Measurements from ENCODE around the gene TSPEAR. TPM values are rescaled to one million over a fixed set of nuclear protein-coding genes. Genes with fewer than 3 reads are reported as not detected.
"Not testable (repeated sequence)": the region's sequence is repeated elsewhere in the genome, so short reads cannot be mapped to it uniquely, and the experiment has no call there.

The TSPEAR gene
- total and polyA plus RNA-seq, 2 donors (not counting 1 experiment from before 2014, with no cell fraction given), result not detected

DNA sequence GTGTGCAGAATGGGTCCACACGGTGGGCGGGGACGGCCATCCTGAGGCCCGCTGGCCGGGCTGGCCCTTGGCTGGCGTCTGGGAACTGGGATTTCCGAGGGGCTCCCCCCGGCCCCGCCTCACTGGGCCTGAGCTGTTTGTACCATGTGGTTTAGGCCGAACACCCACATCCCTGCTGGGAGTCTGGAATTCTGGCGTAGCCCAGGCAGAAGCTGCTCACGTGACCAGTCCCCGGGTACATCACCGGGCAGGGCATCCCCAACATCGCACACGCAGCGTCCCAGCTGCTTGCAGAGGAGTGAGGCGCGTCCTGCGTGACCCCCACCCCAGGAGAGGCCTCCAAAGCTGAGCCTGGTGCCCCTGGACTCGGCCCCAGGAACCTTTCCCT, 108.9 kb downstream of the TSPEAR start:
- ChIA-PET POLR2A (no interaction called here), CTCF (no interaction called here)
- Histone ChIP-seq H2AFZ (ENCODE audit: insufficient read depth, low read depth, low read length, poor library complexity, severe bottlenecking) (no peak overlapping the region), H3K4me2 (replicated peaks; ENCODE audit: low read depth, low read length, poor library complexity, severe bottlenecking) (no peak overlapping the region), H3K27me3 (replicated peaks in 1 of 4; ENCODE audit: control extremely low read depth in 1 of 4, control insufficient read depth in 3 of 4, insufficient read depth in 4 of 4, low read length in 3 of 4) (peaks cover 0 to 13% (median 3%) of the 10 kb centered on the region in 4 experiments), H3K4me3 (ENCODE audit: control extremely low read depth in 1 of 5, extremely low read depth in 1 of 5, insufficient read depth in 1 of 5, low read depth in 2 of 5, low read length in 4 of 5) (no peak overlapping the region), H3K27ac (ENCODE audit: low read length in 2 of 2) (no peak overlapping the region), H3K36me3 (replicated peaks in 1 of 2; ENCODE audit: control extremely low read depth in 1 of 2, control insufficient read depth in 1 of 2, extremely low read depth in 1 of 2, insufficient read depth in 2 of 2, low read length in 1 of 2) (no peaks in the 10 kb centered on the region), H3K9ac (ENCODE audit: low read length) (no peak overlapping the region), H4K20me1 (ENCODE audit: control insufficient read depth, insufficient read depth, low read length, poor library complexity, severe bottlenecking) (no peaks in the 10 kb centered on the region), H3K4me1 (ENCODE audit: control insufficient read depth in 2 of 2, insufficient read depth in 2 of 2, low read length in 2 of 2) (no peaks in the 10 kb centered on the region), H3K79me2 (ENCODE audit: control insufficient read depth, insufficient read depth, low read length) (no peaks in the 10 kb centered on the region), H3K9me3 (ENCODE audit: control extremely low read depth in 1 of 3, control insufficient read depth in 2 of 3, insufficient read depth in 1 of 3, low read length in 2 of 3) (peaks cover 0 to 19% (median 3%) of the 10 kb centered on the region in 3 donors)
- H3K4me1 Mint-ChIP-seq, result no peaks in the 10 kb centered on the region
- 84% methylated on average over 20 of the region's 21 CpGs for WGBS (ENCODE audit: insufficient coverage)
- TF ChIP-seq, protein P1, sequence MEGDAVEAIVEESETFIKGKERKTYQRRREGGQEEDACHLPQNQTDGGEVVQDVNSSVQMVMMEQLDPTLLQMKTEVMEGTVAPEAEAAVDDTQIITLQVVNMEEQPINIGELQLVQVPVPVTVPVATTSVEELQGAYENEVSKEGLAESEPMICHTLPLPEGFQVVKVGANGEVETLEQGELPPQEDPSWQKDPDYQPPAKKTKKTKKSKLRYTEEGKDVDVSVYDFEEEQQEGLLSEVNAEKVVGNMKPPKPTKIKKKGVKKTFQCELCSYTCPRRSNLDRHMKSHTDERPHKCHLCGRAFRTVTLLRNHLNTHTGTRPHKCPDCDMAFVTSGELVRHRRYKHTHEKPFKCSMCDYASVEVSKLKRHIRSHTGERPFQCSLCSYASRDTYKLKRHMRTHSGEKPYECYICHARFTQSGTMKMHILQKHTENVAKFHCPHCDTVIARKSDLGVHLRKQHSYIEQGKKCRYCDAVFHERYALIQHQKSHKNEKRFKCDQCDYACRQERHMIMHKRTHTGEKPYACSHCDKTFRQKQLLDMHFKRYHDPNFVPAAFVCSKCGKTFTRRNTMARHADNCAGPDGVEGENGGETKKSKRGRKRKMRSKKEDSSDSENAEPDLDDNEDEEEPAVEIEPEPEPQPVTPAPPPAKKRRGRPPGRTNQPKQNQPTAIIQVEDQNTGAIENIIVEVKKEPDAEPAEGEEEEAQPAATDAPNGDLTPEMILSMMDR (IDR thresholded peaks at IDR 0.05), result no peak
- no peak overlapping the region for H3K27ac Mint-ChIP-seq
- peaks cover 47% of the 10 kb centered on the region for H3K27me3 Mint-ChIP-seq
- no peak overlapping the region for H3K4me3 Mint-ChIP-seq
- H3K9me3 Mint-ChIP-seq (ENCODE audit: insufficient read depth), result peaks cover 9% of the 10 kb centered on the region
- DNase-seq (no peak), ATAC-seq (ENCODE audit: low read depth) (no peak)
- intact Hi-C loops (cut with micrococcal nuclease), result no loop called here

DNA sequence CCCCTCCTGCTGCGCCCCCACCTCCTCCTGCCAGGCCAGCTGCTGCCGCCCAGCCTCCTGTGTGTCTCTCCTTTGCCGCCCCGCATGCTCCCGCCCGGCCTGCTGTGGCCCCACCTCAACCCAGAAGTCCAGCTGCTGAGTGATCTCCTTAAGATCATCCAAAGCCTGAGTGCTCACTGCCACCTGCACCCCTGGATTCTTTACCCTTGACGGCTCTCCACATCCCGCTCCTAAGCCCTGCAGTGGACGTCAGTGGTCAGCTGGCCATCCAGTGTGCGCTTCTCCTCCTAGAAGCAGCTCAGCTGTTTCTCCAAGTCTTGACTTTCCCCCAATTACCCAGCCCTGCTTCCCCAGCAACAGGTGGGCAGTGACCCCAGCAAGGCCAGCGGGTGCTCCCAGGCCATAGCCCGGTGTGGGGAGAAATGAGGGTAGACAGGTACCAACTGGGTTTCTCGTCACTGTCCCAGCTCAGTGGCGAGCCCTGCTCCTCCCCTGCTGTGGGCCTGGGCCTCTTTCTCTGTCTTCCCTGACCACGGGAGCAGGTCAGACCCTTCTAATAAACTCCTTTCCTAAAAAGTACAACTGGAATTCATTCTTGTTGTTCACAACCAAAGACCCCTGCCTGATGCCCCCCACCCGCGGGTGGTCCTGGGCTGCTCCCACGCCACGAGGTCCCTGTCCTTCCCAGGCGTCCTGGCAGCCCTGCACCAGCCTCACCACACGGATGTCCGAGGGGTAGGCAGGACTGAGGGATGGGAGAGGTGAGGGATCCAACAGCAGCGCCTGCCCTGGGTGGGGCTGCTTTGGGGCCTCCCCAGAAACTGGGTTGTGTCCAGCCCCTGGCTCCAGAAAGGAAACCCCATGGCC, 109.5 kb downstream of the TSPEAR start:
- Mint-ChIP-seq H3K9me3 (ENCODE audit: insufficient read depth) (peaks cover 9% of the 10 kb centered on the region), H3K27me3 (peaks cover 43% of the 10 kb centered on the region), H3K27ac (no peak overlapping the region), H3K4me1 (no peaks in the 10 kb centered on the region), H3K4me3 (no peak overlapping the region)
- ATAC-seq (ENCODE audit: low read depth) (no peak), DNase-seq (no peak)
- Histone ChIP-seq H3K9ac (ENCODE audit: low read length) (no peak overlapping the region), H3K27me3 (replicated peaks in 1 of 4; ENCODE audit: control extremely low read depth in 1 of 4, control insufficient read depth in 3 of 4, insufficient read depth in 4 of 4, low read length in 3 of 4) (peaks cover 0 to 13% (median 3%) of the 10 kb centered on the region in 4 experiments), H2AFZ (ENCODE audit: insufficient read depth, low read depth, low read length, poor library complexity, severe bottlenecking) (no peak overlapping the region), H3K27ac (ENCODE audit: low read length in 2 of 2) (no peak overlapping the region), H3K79me2 (ENCODE audit: control insufficient read depth, insufficient read depth, low read length) (no peaks in the 10 kb centered on the region), H3K36me3 (replicated peaks in 1 of 2; ENCODE audit: control extremely low read depth in 1 of 2, control insufficient read depth in 1 of 2, extremely low read depth in 1 of 2, insufficient read depth in 2 of 2, low read length in 1 of 2) (no peaks in the 10 kb centered on the region), H3K4me2 (replicated peaks; ENCODE audit: low read depth, low read length, poor library complexity, severe bottlenecking) (no peak overlapping the region), H3K4me1 (ENCODE audit: control insufficient read depth in 2 of 2, insufficient read depth in 2 of 2, low read length in 2 of 2) (no peaks in the 10 kb centered on the region), H3K9me3 (ENCODE audit: control extremely low read depth in 1 of 3, control insufficient read depth in 2 of 3, insufficient read depth in 1 of 3, low read length in 2 of 3) (peaks cover 0 to 19% (median 3%) of the 10 kb centered on the region in 3 donors), H4K20me1 (ENCODE audit: control insufficient read depth, insufficient read depth, low read length, poor library complexity, severe bottlenecking) (no peaks in the 10 kb centered on the region), H3K4me3 (ENCODE audit: control extremely low read depth in 1 of 5, extremely low read depth in 1 of 5, insufficient read depth in 1 of 5, low read depth in 2 of 5, low read length in 4 of 5) (no peak overlapping the region)
- POLR2A ChIA-PET, result no interaction called here
- CTCF ChIA-PET, result no interaction called here
- no peak for TF ChIP-seq EZH2 (IDR thresholded peaks at IDR 0.05; ENCODE audit: borderline replicate concordance, insufficient read depth, low read depth, low read length, poor library complexity, severe bottlenecking)
- TF ChIP-seq, protein P1 (IDR thresholded peaks at IDR 0.05), result no peak
- 86% methylated on average over 19 of the region's 23 CpGs for WGBS (ENCODE audit: insufficient coverage)
- intact Hi-C loops (cut with micrococcal nuclease), result no loop called here

DNA sequence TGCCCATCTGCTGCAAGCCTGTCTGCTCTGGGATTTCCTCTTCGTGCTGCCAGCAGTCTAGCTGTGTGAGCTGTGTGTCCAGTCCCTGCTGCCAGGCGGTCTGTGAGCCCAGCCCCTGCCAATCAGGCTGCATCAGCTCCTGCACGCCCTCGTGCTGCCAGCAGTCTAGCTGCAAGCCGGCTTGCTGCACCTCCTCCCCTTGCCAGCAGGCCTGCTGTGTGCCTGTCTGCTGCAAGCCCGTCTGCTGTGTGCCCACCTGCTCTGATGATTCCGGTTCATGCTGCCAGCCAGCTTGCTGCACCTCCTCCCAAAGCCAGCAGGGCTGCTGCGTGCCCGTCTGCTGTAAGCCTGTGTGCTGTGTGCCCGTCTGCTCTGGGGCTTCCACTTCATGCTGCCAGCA, 110.3 kb downstream of the TSPEAR start:
- H3K9ac ChIP-seq (ENCODE audit: low read length); POLR2A ChIA-PET; H3K4me3 ChIP-seq (ENCODE audit: control extremely low read depth in 1 of 5, extremely low read depth in 1 of 5, insufficient read depth in 1 of 5, low read depth in 2 of 5, low read length in 4 of 5); H3K79me2 ChIP-seq (ENCODE audit: control insufficient read depth, insufficient read depth, low read length); intact Hi-C loops (cut with micrococcal nuclease); H3K4me3 Mint-ChIP-seq; ATAC-seq (ENCODE audit: low read depth); CTCF ChIA-PET; H3K4me2 ChIP-seq (replicated peaks; ENCODE audit: low read depth, low read length, poor library complexity, severe bottlenecking); H2AFZ ChIP-seq (ENCODE audit: insufficient read depth, low read depth, low read length, poor library complexity, severe bottlenecking); DNase-seq; H3K27ac Mint-ChIP-seq; H3K4me1 ChIP-seq (ENCODE audit: control insufficient read depth in 2 of 2, insufficient read depth in 2 of 2, low read length in 2 of 2); H3K36me3 ChIP-seq (replicated peaks in 1 of 2; ENCODE audit: control extremely low read depth in 1 of 2, control insufficient read depth in 1 of 2, extremely low read depth in 1 of 2, insufficient read depth in 2 of 2, low read length in 1 of 2); H4K20me1 ChIP-seq (ENCODE audit: control insufficient read depth, insufficient read depth, low read length, poor library complexity, severe bottlenecking); H3K27ac ChIP-seq (ENCODE audit: low read length in 2 of 2); H3K4me1 Mint-ChIP-seq; H3K9me3 Mint-ChIP-seq (ENCODE audit: insufficient read depth): not testable (repeated sequence)
- Histone ChIP-seq H3K9me3 (ENCODE audit: control extremely low read depth in 1 of 3, control insufficient read depth in 2 of 3, insufficient read depth in 1 of 3, low read length in 2 of 3) (peaks cover 0 to 19% (median 3%) of the 10 kb centered on the region in 3 donors), H3K27me3 (replicated peaks in 1 of 4; ENCODE audit: control extremely low read depth in 1 of 4, control insufficient read depth in 3 of 4, insufficient read depth in 4 of 4, low read length in 3 of 4) (peaks cover 0 to 13% (median 3%) of the 10 kb centered on the region in 4 experiments)
- WGBS (ENCODE audit: insufficient coverage), result 84% methylated on average over 10 of the region's 10 CpGs
- peaks cover 40% of the 10 kb centered on the region for H3K27me3 Mint-ChIP-seq

All from B cell (primary cell).